Epithelial cell of esophagus (primary cell): Measurements from ENCODE around the gene ARHGAP9.
A peak's percentile ranks its signal among the peaks of the same experiment; 100 is the strongest.
"Not testable (repeated sequence)": the region's sequence is repeated elsewhere in the genome, so short reads cannot be mapped to it uniquely, and the experiment has no call there.

Source experiments
- DNase-seq: peaks from one replicate; pipeline ENCODE4 v3.0.0; 2010; ENCODE audit warnings: low read depth
- H3K4me3 ChIP-seq: 2 replicates; pipeline ENCODE4 v1.5.1; 2011; ENCODE audit warnings: mild to moderate bottlenecking, low read length, control low read depth
- TF ChIP-seq, protein P1 (sequence below): IDR thresholded peaks from 2 replicates; pipeline ENCODE4 v1.5.1; 2011; ENCODE audit warnings: low read depth, mild to moderate bottlenecking, low read length, control low read depth, inconsistent platforms; ENCODE audit not compliant: insufficient read depth; ENCODE audit errors: missing control alignments

ARHGAP9 gene

DNA sequence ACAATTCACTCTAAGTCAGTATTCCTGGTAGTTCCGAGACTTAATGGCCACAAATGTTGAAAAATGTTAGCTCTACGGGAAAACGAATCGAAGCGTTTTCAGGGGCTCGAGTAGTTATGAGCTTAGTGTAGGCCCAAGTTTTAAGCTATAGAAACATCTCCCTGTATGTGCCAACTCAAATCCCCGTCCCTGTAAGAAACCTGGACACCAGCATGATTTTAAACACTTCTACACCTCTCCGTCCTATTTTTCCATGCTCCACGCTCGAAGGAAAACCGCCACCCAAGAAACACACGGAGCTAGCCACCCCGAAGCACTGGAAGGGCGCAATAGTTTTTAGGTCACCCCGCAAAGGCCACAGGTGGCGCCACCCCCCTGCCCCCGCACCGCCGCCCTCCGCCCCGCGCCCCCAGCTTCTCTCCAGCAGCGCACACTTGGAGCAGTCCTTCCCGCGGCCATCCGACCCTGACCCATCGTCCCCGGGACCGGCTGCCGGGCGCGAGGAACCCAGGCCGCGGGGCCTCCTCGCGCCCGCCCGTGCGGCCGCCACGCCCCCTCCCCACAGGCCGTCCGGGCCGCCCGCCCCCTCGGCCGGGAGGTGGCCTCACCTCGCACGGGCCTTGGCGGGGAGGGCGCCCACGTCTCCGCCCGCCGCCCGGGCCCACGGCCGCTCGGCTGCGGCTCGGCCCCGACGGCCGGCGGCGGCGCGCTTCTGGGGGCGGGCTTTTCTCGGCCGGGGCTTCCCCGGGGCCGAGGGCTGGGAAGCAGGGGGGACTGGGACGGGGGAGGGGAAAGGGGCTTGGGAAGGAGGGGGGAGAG is 49.3 kb downstream of the ARHGAP9 start:
- TF ChIP-seq, protein P1, sequence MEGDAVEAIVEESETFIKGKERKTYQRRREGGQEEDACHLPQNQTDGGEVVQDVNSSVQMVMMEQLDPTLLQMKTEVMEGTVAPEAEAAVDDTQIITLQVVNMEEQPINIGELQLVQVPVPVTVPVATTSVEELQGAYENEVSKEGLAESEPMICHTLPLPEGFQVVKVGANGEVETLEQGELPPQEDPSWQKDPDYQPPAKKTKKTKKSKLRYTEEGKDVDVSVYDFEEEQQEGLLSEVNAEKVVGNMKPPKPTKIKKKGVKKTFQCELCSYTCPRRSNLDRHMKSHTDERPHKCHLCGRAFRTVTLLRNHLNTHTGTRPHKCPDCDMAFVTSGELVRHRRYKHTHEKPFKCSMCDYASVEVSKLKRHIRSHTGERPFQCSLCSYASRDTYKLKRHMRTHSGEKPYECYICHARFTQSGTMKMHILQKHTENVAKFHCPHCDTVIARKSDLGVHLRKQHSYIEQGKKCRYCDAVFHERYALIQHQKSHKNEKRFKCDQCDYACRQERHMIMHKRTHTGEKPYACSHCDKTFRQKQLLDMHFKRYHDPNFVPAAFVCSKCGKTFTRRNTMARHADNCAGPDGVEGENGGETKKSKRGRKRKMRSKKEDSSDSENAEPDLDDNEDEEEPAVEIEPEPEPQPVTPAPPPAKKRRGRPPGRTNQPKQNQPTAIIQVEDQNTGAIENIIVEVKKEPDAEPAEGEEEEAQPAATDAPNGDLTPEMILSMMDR, result no peak
- peak overlapping the region; percentile 76 for H3K4me3 ChIP-seq
- peak; percentile 15 for DNase-seq

DNA sequence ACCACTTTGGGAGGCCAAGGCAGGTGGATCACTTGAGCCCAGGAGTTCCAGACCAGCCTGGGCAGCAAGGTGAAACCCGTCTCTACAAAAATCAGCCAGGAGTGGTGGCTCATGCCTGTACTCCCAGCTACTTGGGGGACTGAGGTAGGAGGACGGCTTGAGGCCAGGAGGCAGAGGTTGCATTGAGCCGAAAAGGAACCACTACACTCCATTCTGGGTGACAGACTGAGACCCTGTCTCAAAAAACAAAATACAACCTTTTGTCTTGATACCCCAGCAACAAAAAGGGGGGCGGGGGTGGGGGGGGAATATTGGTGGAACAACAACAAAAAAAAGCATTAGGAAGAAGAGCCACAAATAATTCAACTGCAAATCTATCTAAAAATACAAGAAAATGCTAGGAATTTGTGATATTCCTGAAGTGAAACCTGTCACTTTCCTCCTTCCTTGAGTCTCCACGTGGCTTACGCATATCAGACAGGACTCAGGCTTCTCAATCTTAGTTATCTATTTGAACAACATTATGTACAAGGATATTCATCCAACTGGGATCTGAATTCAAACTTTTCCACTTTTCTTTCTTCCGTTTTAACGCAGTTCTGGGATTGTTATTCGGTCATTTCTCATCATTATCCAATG is 50.1 kb downstream of the ARHGAP9 start:
- TF ChIP-seq, protein P1, result no peak

DNA sequence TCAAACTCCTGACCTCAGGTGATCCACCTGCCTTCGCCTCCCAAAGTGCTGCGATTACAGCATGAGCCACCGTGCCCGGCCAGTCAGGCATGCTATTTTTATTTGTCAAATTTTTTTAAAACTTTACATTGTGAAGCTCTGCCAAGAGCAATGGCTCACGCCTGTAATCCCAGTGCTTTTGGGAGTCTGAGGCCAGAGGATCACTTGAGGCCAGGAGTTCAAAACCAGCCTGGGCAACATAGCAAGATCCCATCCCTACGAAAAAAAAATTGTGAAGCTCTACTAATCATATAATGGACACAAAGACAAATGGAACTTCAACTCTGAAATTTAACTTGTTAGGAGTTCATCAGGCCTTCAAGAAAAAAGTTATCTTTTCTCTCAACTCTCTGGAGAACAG is 50.7 kb downstream of the ARHGAP9 start:
- DNase-seq, result no peak
- no peak overlapping the region for H3K4me3 ChIP-seq

More for the DNA sequence above, 50.1 kb downstream of the ARHGAP9 start:
- DNase-seq, result peak; percentile 24
- peak overlapping the region; percentile 76 for H3K4me3 ChIP-seq

GRCh38 chr12:57426948-57427347 is 52.7 kb downstream of the ARHGAP9 start:
- not testable (repeated sequence) for H3K4me3 ChIP-seq, DNase-seq

More for the DNA sequence above, 50.7 kb downstream of the ARHGAP9 start:
- TF ChIP-seq, protein P1, result no peak
